OCI-LY1 (cell line): ENCODE measurements around the gene PGS1.

Source experiments
- H2AFZ ChIP-seq: fragments of 200-600 bp; sonication (generic), shearing (Covaris generic); 2 replicates; pipeline ENCODE4 v1.6.0; 2014; ENCODE audit warnings: antibody characterized with exemption, mild to moderate bottlenecking, low read length
- H3F3A ChIP-seq: fragments of 200-600 bp; sonication (generic), shearing (Covaris generic); 2 replicates; pipeline ENCODE4 v1.6.0; 2014; ENCODE audit warnings: mild to moderate bottlenecking, antibody characterized with exemption, low read length, moderate library complexity; ENCODE audit not compliant: insufficient read depth
- H3K27ac ChIP-seq: fragments of 200-600 bp; sonication (generic); 2 replicates; pipeline ENCODE4 v1.5.1; 2014; ENCODE audit warnings: low read length, mixed run types, mild to moderate bottlenecking, low read depth; ENCODE audit not compliant: poor library complexity, severe bottlenecking
- H3K27me3 ChIP-seq: fragments of 200-600 bp; sonication (generic); 2 replicates; pipeline ENCODE4 v1.6.0; 2014; ENCODE audit warnings: antibody characterized with exemption, mild to moderate bottlenecking, low read length, moderate library complexity; ENCODE audit not compliant: insufficient read depth
- H3K36me3 ChIP-seq: fragments of 200-600 bp; sonication (generic); 2 replicates; pipeline ENCODE4 v1.6.1; 2014; ENCODE audit warnings: mild to moderate bottlenecking, antibody characterized with exemption, low read length, moderate library complexity, mixed read lengths; ENCODE audit not compliant: insufficient read depth
- H3K4me1 ChIP-seq: fragments of 200-600 bp; sonication (generic); 2 replicates; pipeline ENCODE4 v1.5.1; 2014; ENCODE audit warnings: mild to moderate bottlenecking, low read length, moderate library complexity; ENCODE audit not compliant: insufficient read depth, severe bottlenecking
- H3K4me2 ChIP-seq: fragments of 200-600 bp; sonication (generic), shearing (Covaris generic); 2 replicates; pipeline ENCODE4 v1.6.1; 2014; ENCODE audit warnings: low read length
- H3K4me3 ChIP-seq: fragments of 200-600 bp; sonication (generic); 2 replicates; pipeline ENCODE4 v1.5.1; 2014; ENCODE audit warnings: low read length, low read depth, mild to moderate bottlenecking, mixed read lengths; ENCODE audit not compliant: poor library complexity, severe bottlenecking
- H3K79me2 ChIP-seq: fragments of 200-600 bp; shearing (Covaris generic); 2 replicates; pipeline ENCODE4 v1.6.1; 2016; ENCODE audit warnings: mixed run types, low read length, mixed read lengths; ENCODE audit not compliant: insufficient read depth
- H3K9ac ChIP-seq: fragments of 200-600 bp; sonication (generic), shearing (Covaris generic); 2 replicates; pipeline ENCODE4 v1.6.1; 2014; ENCODE audit warnings: mild to moderate bottlenecking, low read length, mixed read lengths
- H3K9me2 ChIP-seq: fragments of 200-600 bp; sonication (generic), shearing (Covaris generic); 2 replicates; pipeline ENCODE4 v1.6.1; 2014; ENCODE audit warnings: low read depth, mild to moderate bottlenecking, low read length, mixed read lengths
- H3K9me3 ChIP-seq: fragments of 200-600 bp; shearing (Covaris generic); 2 replicates; pipeline ENCODE4 v1.6.1; 2014; ENCODE audit warnings: low read length, mixed read lengths
- H4K20me1 ChIP-seq: fragments of 200-600 bp; sonication (generic), shearing (Covaris generic); 2 replicates; pipeline ENCODE4 v1.6.0; 2016; ENCODE audit warnings: mild to moderate bottlenecking, low read length; ENCODE audit not compliant: insufficient read depth
- CTCF ChIP-seq: fragments of 200-600 bp; sonication (generic), shearing (Covaris generic); IDR thresholded peaks from 2 replicates; pipeline ENCODE4 v1.5.1; 2017; ENCODE audit warnings: mild to moderate bottlenecking, antibody characterized with exemption, low read length, moderate library complexity, mixed read lengths
- EZH2 ChIP-seq: fragments of 200-600 bp; sonication (generic), shearing (Covaris generic); IDR thresholded peaks from 2 replicates; pipeline ENCODE4 v1.8.0; 2017; ENCODE audit warnings: borderline replicate concordance, mixed run types, mild to moderate bottlenecking, antibody characterized with exemption, low read length, moderate library complexity, mixed read lengths

The PGS1 gene

GRCh38 chr17:78355045-78355641, 23.3 kb upstream of the PGS1 start:
- Histone ChIP-seq H3K79me2 (no peaks in the 10 kb centered on the region), H2AFZ (no peak overlapping the region), H3K4me3 (no peak overlapping the region), H3F3A (no peaks in the 10 kb centered on the region), H3K9me2 (no peaks in the 10 kb centered on the region), H3K9me3 (no peaks in the 10 kb centered on the region), H3K9ac (no peak overlapping the region), H3K4me2 (no peak overlapping the region), H3K27ac (no peak overlapping the region), H3K36me3 (no peaks in the 10 kb centered on the region), H3K4me1 (peaks cover 13% of the 10 kb centered on the region), H4K20me1 (no peaks in the 10 kb centered on the region), H3K27me3 (peaks cover 8% of the 10 kb centered on the region; the same call in 1 of the 2 replicates)
- TF ChIP-seq EZH2 (no peak), CTCF (no peak)

- Histone ChIP-seq H3K4me3 (no peak overlapping the region), H3K4me2 (no peak overlapping the region), H4K20me1 (no peaks in the 10 kb centered on the region), H3K27ac (no peak overlapping the region), H3F3A (no peaks in the 10 kb centered on the region), H3K9ac (no peak overlapping the region), H2AFZ (no peak overlapping the region), H3K9me3 (no peaks in the 10 kb centered on the region), H3K79me2 (no peaks in the 10 kb centered on the region), H3K9me2 (no peaks in the 10 kb centered on the region), H3K27me3 (peaks cover 8% of the 10 kb centered on the region; the same call in 1 of the 2 replicates), H3K36me3 (no peaks in the 10 kb centered on the region), H3K4me1 (peaks cover 17% of the 10 kb centered on the region)
- TF ChIP-seq CTCF (no peak), EZH2 (no peak)
Observed at GRCh38 chr17:78355701-78356100, 22.7 kb upstream of the PGS1 start.

GRCh38 chr17:78356101-78356713, 22.2 kb upstream of the PGS1 start:
- H3K4me2 ChIP-seq, result 0 out of 2 replicates have a peak overlapping the region, but pooled peaks have one; percentile 7
- H3K4me3 ChIP-seq, result no peak overlapping the region
- no peaks in the 10 kb centered on the region for H3F3A ChIP-seq
- H3K9ac ChIP-seq, result no peak overlapping the region
- H3K79me2 ChIP-seq, result no peaks in the 10 kb centered on the region
- H3K27me3 ChIP-seq, result peaks cover 8% of the 10 kb centered on the region; the same call in 1 of the 2 replicates
- H4K20me1 ChIP-seq, result no peaks in the 10 kb centered on the region
- no peaks in the 10 kb centered on the region for H3K9me2 ChIP-seq
- H3K4me1 ChIP-seq, result peaks cover 17% of the 10 kb centered on the region
- no peak for TF ChIP-seq EZH2
- TF ChIP-seq CTCF, result no peak
- H2AFZ ChIP-seq, result no peak overlapping the region
- no peaks in the 10 kb centered on the region for H3K9me3 ChIP-seq
- H3K27ac ChIP-seq, result no peak overlapping the region
- H3K36me3 ChIP-seq, result no peaks in the 10 kb centered on the region
